ENCODE measurements around the gene PRAF2.

The PRAF2 gene

DNA sequence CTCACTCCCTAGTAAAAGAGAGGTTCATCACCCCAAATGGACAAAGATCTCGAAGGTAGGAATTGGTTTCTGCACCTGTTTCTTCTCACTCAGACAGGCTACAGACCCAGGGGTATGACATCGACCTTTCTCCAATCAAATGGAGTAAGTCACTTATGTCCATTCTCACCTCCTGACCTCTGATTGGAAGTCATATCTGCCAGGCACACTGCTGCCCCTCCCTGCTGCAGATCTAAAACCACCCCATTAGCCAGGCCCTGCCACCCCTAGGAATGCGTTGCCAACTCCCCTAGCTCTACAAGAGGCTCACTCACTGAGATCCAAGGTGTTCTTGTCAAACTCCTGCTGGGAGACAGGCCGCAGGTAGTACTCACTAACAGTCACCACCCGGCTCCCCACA, 42.9 kb upstream of the PRAF2 start:
- no peak overlapping the region for H3K4me3 ChIP-seq (replicated peaks; ENCODE audit: insufficient read depth, low read length)
- no peak for DNase-seq (ENCODE audit: low read depth in 1 of 2, low spot score in 1 of 2)
- no peaks in the 10 kb centered on the region for H3K27me3 ChIP-seq (ENCODE audit: insufficient read depth, poor library complexity, severe bottlenecking)
- TF ChIP-seq, protein P1, sequence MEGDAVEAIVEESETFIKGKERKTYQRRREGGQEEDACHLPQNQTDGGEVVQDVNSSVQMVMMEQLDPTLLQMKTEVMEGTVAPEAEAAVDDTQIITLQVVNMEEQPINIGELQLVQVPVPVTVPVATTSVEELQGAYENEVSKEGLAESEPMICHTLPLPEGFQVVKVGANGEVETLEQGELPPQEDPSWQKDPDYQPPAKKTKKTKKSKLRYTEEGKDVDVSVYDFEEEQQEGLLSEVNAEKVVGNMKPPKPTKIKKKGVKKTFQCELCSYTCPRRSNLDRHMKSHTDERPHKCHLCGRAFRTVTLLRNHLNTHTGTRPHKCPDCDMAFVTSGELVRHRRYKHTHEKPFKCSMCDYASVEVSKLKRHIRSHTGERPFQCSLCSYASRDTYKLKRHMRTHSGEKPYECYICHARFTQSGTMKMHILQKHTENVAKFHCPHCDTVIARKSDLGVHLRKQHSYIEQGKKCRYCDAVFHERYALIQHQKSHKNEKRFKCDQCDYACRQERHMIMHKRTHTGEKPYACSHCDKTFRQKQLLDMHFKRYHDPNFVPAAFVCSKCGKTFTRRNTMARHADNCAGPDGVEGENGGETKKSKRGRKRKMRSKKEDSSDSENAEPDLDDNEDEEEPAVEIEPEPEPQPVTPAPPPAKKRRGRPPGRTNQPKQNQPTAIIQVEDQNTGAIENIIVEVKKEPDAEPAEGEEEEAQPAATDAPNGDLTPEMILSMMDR (IDR thresholded peaks at IDR 0.05; ENCODE audit: insufficient read depth, low read length) = no peak
- TF ChIP-seq GABPA (IDR thresholded peaks at IDR 0.05; ENCODE audit: low read depth) (no peak), POLR2AphosphoS5 (IDR thresholded peaks at IDR 0.05; ENCODE audit: low read depth) (no peak), SPI1 (IDR thresholded peaks at IDR 0.05; ENCODE audit: borderline replicate concordance, low read depth) (no peak)
- TF ChIP-seq, protein P2, sequence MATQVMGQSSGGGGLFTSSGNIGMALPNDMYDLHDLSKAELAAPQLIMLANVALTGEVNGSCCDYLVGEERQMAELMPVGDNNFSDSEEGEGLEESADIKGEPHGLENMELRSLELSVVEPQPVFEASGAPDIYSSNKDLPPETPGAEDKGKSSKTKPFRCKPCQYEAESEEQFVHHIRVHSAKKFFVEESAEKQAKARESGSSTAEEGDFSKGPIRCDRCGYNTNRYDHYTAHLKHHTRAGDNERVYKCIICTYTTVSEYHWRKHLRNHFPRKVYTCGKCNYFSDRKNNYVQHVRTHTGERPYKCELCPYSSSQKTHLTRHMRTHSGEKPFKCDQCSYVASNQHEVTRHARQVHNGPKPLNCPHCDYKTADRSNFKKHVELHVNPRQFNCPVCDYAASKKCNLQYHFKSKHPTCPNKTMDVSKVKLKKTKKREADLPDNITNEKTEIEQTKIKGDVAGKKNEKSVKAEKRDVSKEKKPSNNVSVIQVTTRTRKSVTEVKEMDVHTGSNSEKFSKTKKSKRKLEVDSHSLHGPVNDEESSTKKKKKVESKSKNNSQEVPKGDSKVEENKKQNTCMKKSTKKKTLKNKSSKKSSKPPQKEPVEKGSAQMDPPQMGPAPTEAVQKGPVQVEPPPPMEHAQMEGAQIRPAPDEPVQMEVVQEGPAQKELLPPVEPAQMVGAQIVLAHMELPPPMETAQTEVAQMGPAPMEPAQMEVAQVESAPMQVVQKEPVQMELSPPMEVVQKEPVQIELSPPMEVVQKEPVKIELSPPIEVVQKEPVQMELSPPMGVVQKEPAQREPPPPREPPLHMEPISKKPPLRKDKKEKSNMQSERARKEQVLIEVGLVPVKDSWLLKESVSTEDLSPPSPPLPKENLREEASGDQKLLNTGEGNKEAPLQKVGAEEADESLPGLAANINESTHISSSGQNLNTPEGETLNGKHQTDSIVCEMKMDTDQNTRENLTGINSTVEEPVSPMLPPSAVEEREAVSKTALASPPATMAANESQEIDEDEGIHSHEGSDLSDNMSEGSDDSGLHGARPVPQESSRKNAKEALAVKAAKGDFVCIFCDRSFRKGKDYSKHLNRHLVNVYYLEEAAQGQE (IDR thresholded peaks at IDR 0.05; ENCODE audit: insufficient replicate concordance, low read depth) = no peak
- no peak overlapping the region for H3K27ac ChIP-seq (replicated peaks)

DNA sequence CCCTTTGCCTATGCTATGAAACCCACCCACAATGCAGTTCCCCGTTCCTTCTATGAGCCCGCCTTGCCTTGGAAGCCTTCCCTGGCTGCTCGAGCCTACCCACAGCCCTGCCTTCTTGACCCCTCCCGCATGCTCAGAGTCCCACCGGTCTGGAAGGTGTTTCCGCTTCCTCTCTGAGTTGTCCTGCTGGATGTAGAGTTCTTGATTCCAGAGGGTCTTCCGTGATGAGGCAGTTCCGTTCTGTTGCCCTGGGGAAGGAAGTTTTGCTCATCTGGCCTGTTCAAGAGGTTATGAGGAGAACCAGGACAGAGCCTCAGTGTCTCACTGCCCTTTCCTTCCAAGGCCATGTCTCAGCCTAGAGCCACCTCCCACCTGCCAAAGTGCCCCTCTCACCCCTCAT, 42.3 kb upstream of the PRAF2 start:
- no peak for DNase-seq (ENCODE audit: low read depth in 1 of 2, low spot score in 1 of 2)
- no peaks in the 10 kb centered on the region for H3K27me3 ChIP-seq (ENCODE audit: insufficient read depth, poor library complexity, severe bottlenecking)
- no peak overlapping the region for H3K4me3 ChIP-seq (replicated peaks; ENCODE audit: insufficient read depth, low read length)
- TF ChIP-seq, protein P1 (IDR thresholded peaks at IDR 0.05; ENCODE audit: insufficient read depth, low read length) = no peak
- TF ChIP-seq POLR2AphosphoS5 (IDR thresholded peaks at IDR 0.05; ENCODE audit: low read depth) (no peak), SPI1 (IDR thresholded peaks at IDR 0.05; ENCODE audit: borderline replicate concordance, low read depth) (no peak), GABPA (IDR thresholded peaks at IDR 0.05; ENCODE audit: low read depth) (no peak)
- TF ChIP-seq, protein P2 (IDR thresholded peaks at IDR 0.05; ENCODE audit: insufficient replicate concordance, low read depth) = no peak
- H3K27ac ChIP-seq (replicated peaks) = no peak overlapping the region

DNA sequence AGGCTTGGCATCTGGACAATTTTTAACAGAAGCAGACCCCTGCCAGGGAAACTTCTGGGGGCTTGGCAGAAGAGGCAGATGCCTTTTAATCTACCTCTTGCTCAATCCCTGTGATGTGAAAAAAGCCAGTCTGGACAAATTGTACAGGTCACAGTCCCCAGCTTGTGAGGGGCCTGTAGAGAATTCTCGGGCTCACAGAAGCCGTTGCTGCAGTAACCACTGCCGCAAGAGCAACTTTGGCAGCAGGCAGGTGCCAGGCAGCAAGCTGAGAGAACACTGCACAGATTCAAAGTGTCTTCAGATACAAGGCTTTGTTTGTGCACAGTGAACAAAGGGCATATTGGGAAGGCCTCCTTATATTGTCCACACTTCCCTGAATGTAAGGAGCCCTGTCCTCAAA, 38.0 kb upstream of the PRAF2 start:
- Histone ChIP-seq H3K4me3 (replicated peaks; ENCODE audit: insufficient read depth, low read length) (no peak overlapping the region), H3K27ac (replicated peaks) (no peak overlapping the region), H3K27me3 (ENCODE audit: insufficient read depth, poor library complexity, severe bottlenecking) (no peaks in the 10 kb centered on the region)
- no peak for DNase-seq (ENCODE audit: low read depth in 1 of 2, low spot score in 1 of 2)
- TF ChIP-seq POLR2AphosphoS5 (IDR thresholded peaks at IDR 0.05; ENCODE audit: low read depth) (no peak), SPI1 (IDR thresholded peaks at IDR 0.05; ENCODE audit: borderline replicate concordance, low read depth) (no peak), GABPA (IDR thresholded peaks at IDR 0.05; ENCODE audit: low read depth) (no peak)
- TF ChIP-seq, protein P1 (IDR thresholded peaks at IDR 0.05; ENCODE audit: insufficient read depth, low read length) = no peak
- TF ChIP-seq, protein P2 (IDR thresholded peaks at IDR 0.05; ENCODE audit: insufficient replicate concordance, low read depth) = no peak

Measured in HL-60 (cell line).